ENCODE results near the gene TMEM143. TPM values are rescaled to one million over a fixed set of nuclear protein-coding genes. Genes with fewer than 3 reads are reported as not detected.

TMEM143 gene
- total and polyA plus RNA-seq, 10 of the 15 experiments (the other 5 are each of a cell fraction or from before 2014, with no cell fraction given), result 1.5 to 19.5 (median 10.1) TPM

DNA sequence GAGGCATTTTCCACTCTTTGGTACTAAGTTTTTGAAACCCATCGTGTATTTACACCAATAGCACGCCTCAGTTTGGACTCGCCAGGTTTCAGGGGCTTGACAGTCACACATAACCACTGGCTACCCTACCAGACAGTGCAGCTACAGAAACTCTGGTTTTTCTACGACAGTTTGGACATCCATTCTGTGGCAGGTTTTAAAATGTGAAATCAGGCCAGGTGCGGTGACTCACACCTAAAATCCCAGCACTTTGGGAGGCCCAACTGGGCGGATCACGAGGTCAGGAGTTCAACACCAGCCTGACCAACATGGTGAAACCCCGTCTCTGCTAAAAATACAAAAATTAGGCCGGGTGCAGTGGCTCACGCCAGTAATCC, 14.4 kb upstream of the TMEM143 start:
- POLR2A ChIA-PET, result interaction anchor here (0.6 kb wide), 1 partner anchor 106 kb away, joined by 4 read pairs; no protein-coding TSS in a partner anchor
- no peak overlapping the region for H3K9ac ChIP-seq (ENCODE audit: control insufficient read depth, insufficient read depth, low read length)
- DNase-seq (ENCODE audit: low read depth, low spot score), result no peak
- no peaks in the 10 kb centered on the region for H3K9me3 ChIP-seq (replicated peaks; ENCODE audit: control insufficient read depth, insufficient read depth, low read length)
- H3K4me3 ChIP-seq, result no peak overlapping the region
- ATAC-seq, result no peak
- H3K27me3 ChIP-seq (replicated peaks in 1 of 2; ENCODE audit: control insufficient read depth in 2 of 2, insufficient read depth in 2 of 2, low read length in 1 of 2), result no peaks in the 10 kb centered on the region
- TF ChIP-seq NR2F1 (conservative IDR thresholded peaks at IDR 0.05) (0 out of 2 replicates have a peak, but pooled peaks have one; percentile 18), HCFC1 (IDR thresholded peaks at IDR 0.05; ENCODE audit: low read length) (no peak)
- no peak overlapping the region for H2AFZ ChIP-seq (ENCODE audit: control insufficient read depth, low read depth, low read length)
- 97% methylated on average over 10 of the region's 10 CpGs for WGBS (ENCODE audit: insufficient coverage, insufficient replicate concordance, low lambda C conversion rate, missing lambda C conversion rate)
- no peak overlapping the region for H3K27ac ChIP-seq (ENCODE audit: control insufficient read depth, insufficient read depth)
- H3K4me1 ChIP-seq (ENCODE audit: control insufficient read depth, insufficient read depth, low read length), result no peaks in the 10 kb centered on the region
- BruUV-seq (replicated peaks), result no TSS peak
- FAIRE-seq, result no peak
- H4K20me1 ChIP-seq (ENCODE audit: control insufficient read depth, insufficient read depth), result no peaks in the 10 kb centered on the region
- no peaks in the 10 kb centered on the region for H3K79me2 ChIP-seq (ENCODE audit: control insufficient read depth, insufficient read depth, low read length)
- in situ Hi-C loops (cut with MboI) (no loop called here), intact Hi-C loops (cut with micrococcal nuclease; ENCODE audit: unreplicated experiment) (no loop called here)
- H3K4me2 ChIP-seq (ENCODE audit: control insufficient read depth, insufficient read depth), result no peak overlapping the region
- SMC1A ChIA-PET (ENCODE audit: uncharacterized antibody, unreplicated experiment), result no interaction called here
- CTCF ChIA-PET, result no interaction called here
- H3K36me3 ChIP-seq (ENCODE audit: control insufficient read depth in 2 of 2, insufficient read depth in 2 of 2, low read length in 1 of 2), result peaks cover 0 to 3% of the 10 kb centered on the region in 2 experiments; a peak in 2 of 4 replicates
- RAD21 ChIA-PET (ENCODE audit: unreplicated experiment), result no interaction called here

- in situ Hi-C loops (cut with MboI) (no loop called here), intact Hi-C loops (cut with micrococcal nuclease; ENCODE audit: unreplicated experiment) (no loop called here)
- Histone ChIP-seq H3K9me3 (replicated peaks; ENCODE audit: control insufficient read depth, insufficient read depth, low read length) (no peaks in the 10 kb centered on the region), H4K20me1 (ENCODE audit: control insufficient read depth, insufficient read depth) (no peaks in the 10 kb centered on the region), H3K4me1 (ENCODE audit: control insufficient read depth, insufficient read depth, low read length) (no peaks in the 10 kb centered on the region), H3K9ac (ENCODE audit: control insufficient read depth, insufficient read depth, low read length) (no peak overlapping the region), H3K4me3 (no peak overlapping the region), H3K27ac (ENCODE audit: control insufficient read depth, insufficient read depth) (no peak overlapping the region), H3K79me2 (ENCODE audit: control insufficient read depth, insufficient read depth, low read length) (no peaks in the 10 kb centered on the region), H3K27me3 (replicated peaks in 1 of 2; ENCODE audit: control insufficient read depth in 2 of 2, insufficient read depth in 2 of 2, low read length in 1 of 2) (no peaks in the 10 kb centered on the region), H3K36me3 (ENCODE audit: control insufficient read depth in 2 of 2, insufficient read depth in 2 of 2, low read length in 1 of 2) (no peaks in the 10 kb centered on the region), H3K4me2 (ENCODE audit: control insufficient read depth, insufficient read depth) (no peak overlapping the region), H2AFZ (ENCODE audit: control insufficient read depth, low read depth, low read length) (no peak overlapping the region)
- BruUV-seq (replicated peaks), result no TSS peak
- SMC1A ChIA-PET (ENCODE audit: uncharacterized antibody, unreplicated experiment), result interaction anchor here (0.8 kb wide), 1 partner anchor 71 kb away, joined by 3 read pairs; no protein-coding TSS in a partner anchor
- 43% methylated on average over 11 of the region's 11 CpGs for WGBS (ENCODE audit: insufficient coverage, insufficient replicate concordance, low lambda C conversion rate, missing lambda C conversion rate)
- FAIRE-seq (no peak), ATAC-seq (no peak), DNase-seq (ENCODE audit: low read depth, low spot score) (no peak)
- RAD21 ChIA-PET (ENCODE audit: unreplicated experiment), result no interaction called here
- POLR2A ChIA-PET, result interaction anchor here (0.5 to 0.7 kb wide), 5 partner anchors 13 to 150 kb away, joined by 3 to 4 read pairs (median 4); no protein-coding TSS in a partner anchor
- CTCF ChIA-PET, result interaction anchor here (0.6 to 1.7 kb wide), 2 partner anchors 18 to 38 kb away, joined by 3 to 7 read pairs; partner anchors contain the start of gene KDELR1
- TF ChIP-seq IRF5 (IDR thresholded peaks at IDR 0.05; ENCODE audit: borderline replicate concordance) (no peak), EGR1 (IDR thresholded peaks at IDR 0.05; ENCODE audit: borderline replicate concordance in 1 of 2, low read depth in 2 of 2, low read length in 2 of 2) (no peak), ZNF274 (IDR thresholded peaks at IDR 0.05; ENCODE audit: insufficient read depth, insufficient read length) (no peak), ZBED1 (IDR thresholded peaks at IDR 0.05; ENCODE audit: borderline replicate concordance) (no peak), SREBF2 (IDR thresholded peaks at IDR 0.05; ENCODE audit: low read length) (no peak)
- TF ChIP-seq, protein P1, sequence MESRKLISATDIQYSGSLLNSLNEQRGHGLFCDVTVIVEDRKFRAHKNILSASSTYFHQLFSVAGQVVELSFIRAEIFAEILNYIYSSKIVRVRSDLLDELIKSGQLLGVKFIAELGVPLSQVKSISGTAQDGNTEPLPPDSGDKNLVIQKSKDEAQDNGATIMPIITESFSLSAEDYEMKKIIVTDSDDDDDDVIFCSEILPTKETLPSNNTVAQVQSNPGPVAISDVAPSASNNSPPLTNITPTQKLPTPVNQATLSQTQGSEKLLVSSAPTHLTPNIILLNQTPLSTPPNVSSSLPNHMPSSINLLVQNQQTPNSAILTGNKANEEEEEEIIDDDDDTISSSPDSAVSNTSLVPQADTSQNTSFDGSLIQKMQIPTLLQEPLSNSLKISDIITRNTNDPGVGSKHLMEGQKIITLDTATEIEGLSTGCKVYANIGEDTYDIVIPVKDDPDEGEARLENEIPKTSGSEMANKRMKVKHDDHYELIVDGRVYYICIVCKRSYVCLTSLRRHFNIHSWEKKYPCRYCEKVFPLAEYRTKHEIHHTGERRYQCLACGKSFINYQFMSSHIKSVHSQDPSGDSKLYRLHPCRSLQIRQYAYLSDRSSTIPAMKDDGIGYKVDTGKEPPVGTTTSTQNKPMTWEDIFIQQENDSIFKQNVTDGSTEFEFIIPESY (IDR thresholded peaks at IDR 0.05), result no peak
- TF ChIP-seq, protein P2, sequence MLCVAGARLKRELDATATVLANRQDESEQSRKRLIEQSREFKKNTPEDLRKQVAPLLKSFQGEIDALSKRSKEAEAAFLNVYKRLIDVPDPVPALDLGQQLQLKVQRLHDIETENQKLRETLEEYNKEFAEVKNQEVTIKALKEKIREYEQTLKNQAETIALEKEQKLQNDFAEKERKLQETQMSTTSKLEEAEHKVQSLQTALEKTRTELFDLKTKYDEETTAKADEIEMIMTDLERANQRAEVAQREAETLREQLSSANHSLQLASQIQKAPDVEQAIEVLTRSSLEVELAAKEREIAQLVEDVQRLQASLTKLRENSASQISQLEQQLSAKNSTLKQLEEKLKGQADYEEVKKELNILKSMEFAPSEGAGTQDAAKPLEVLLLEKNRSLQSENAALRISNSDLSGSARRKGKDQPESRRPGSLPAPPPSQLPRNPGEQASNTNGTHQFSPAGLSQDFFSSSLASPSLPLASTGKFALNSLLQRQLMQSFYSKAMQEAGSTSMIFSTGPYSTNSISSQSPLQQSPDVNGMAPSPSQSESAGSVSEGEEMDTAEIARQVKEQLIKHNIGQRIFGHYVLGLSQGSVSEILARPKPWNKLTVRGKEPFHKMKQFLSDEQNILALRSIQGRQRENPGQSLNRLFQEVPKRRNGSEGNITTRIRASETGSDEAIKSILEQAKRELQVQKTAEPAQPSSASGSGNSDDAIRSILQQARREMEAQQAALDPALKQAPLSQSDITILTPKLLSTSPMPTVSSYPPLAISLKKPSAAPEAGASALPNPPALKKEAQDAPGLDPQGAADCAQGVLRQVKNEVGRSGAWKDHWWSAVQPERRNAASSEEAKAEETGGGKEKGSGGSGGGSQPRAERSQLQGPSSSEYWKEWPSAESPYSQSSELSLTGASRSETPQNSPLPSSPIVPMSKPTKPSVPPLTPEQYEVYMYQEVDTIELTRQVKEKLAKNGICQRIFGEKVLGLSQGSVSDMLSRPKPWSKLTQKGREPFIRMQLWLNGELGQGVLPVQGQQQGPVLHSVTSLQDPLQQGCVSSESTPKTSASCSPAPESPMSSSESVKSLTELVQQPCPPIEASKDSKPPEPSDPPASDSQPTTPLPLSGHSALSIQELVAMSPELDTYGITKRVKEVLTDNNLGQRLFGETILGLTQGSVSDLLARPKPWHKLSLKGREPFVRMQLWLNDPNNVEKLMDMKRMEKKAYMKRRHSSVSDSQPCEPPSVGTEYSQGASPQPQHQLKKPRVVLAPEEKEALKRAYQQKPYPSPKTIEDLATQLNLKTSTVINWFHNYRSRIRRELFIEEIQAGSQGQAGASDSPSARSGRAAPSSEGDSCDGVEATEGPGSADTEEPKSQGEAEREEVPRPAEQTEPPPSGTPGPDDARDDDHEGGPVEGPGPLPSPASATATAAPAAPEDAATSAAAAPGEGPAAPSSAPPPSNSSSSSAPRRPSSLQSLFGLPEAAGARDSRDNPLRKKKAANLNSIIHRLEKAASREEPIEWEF (IDR thresholded peaks at IDR 0.05; ENCODE audit: insufficient replicate concordance, low read depth, low read length), result no peak
Measured at GRCh38 chr19:48373567-48373966, 9.8 kb upstream of the TMEM143 start.

Data from GM12878 (cell line).